H1 (cell line): ENCODE data around the gene B3GALT5. TPM values are rescaled to one million over a fixed set of nuclear protein-coding genes. Genes with fewer than 3 reads are reported as not detected.

Source experiments
- CHD7 ChIP-seq: fragments of 300-600 bp; sonication (generic); IDR thresholded peaks from 2 replicates; pipeline ENCODE4 v1.7.1; 2012; ENCODE audit warnings: low read length, moderate library complexity, mild to moderate bottlenecking, inconsistent platforms; ENCODE audit not compliant: insufficient replicate concordance
- CREB1 ChIP-seq: IDR thresholded peaks from 2 replicates; pipeline ENCODE4 v1.6.1; 2012; ENCODE audit warnings: inconsistent platforms
- KDM5A ChIP-seq: fragments of 200-600 bp; IDR thresholded peaks from 2 replicates; pipeline ENCODE4 v1.7.1; 2012; ENCODE audit warnings: mild to moderate bottlenecking, low read length, inconsistent platforms, mixed read lengths
- TEAD4 ChIP-seq: IDR thresholded peaks from 2 replicates; pipeline ENCODE4 v1.6.1; 2012; ENCODE audit warnings: low read depth, low read length, inconsistent platforms, mixed read lengths
- polyA plus RNA-seq, 7 experiments: library from polyadenylated mRNA; depleted of rRNA in 3 of 7; stranded (reverse) in 5 of 7; unstranded in 2 of 7; fragments of >200 nt in 5 of 7; fragments of 200-250 nt in 2 of 7; gene quantifications; 1 replicate in 5 of 7; 2 replicates in 1 of 7; 4 replicates in 1 of 7; pipeline versions ENCODE4 v1.2.1 to v1.2.3, GENCODE V29; 2011 to 2013; ENCODE audit warnings: missing spikeins in 2 of 7, mixed read lengths in 2 of 7
- total RNA-seq: library from RNA; stranded (reverse); fragmentation: NEBNext Ultra II Directional; extraction: Animal tissue kit (Norgen Biotek cat#: 25700); gene quantifications from 2 replicates; pipeline ENCODE4 v1.2.1, GENCODE V29; 2021

The B3GALT5 gene
- total and polyA plus RNA-seq, 2 of the 8 experiments (the other 6 are each of a cell fraction or from before 2014, with no cell fraction given) = 11.9 to 25.1 TPM

- no peak for TF ChIP-seq CHD7
- no peak for TF ChIP-seq TEAD4
- TF ChIP-seq KDM5A = no peak
- no peak for TF ChIP-seq CREB1
These were observed 72.5 kb downstream of the B3GALT5 start (continued) for GRCh38 chr21:39685236-39685635.
